NOMO-1 treated with DMSO at 0.1 percent for 48 hours (cell line): ENCODE data around the gene UBE2Z.
"Not testable (repeated sequence)": the region's sequence is repeated elsewhere in the genome, so short reads cannot be mapped to it uniquely, and the experiment has no call there.

Experiments
- DNase-seq: peaks from one replicate; lab custom pipeline; 2025; ENCODE audit not compliant: unreplicated experiment; lab: John Stamatoyannopoulos, UW

UBE2Z gene

DNA sequence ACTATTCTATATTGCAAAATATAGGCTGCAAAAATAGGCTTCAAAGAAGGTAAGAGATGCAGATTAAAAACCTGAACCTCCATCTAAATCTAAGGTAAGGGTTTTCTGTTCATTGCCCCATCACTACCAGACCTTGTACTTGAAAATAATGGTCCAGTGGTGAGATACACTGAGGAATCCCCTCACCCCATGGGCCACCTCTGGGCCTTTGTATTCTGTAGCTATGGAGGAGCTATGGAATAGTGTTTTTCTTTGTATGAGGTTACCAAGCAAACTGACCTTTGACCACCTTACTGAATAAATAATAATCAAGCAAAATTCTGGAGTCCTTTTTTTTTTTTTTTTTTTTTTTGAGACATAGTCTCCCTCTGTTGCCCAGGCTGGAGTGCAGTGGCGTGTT, 4.8 kb upstream of the UBE2Z start:
- DNase-seq: no peak

DNA sequence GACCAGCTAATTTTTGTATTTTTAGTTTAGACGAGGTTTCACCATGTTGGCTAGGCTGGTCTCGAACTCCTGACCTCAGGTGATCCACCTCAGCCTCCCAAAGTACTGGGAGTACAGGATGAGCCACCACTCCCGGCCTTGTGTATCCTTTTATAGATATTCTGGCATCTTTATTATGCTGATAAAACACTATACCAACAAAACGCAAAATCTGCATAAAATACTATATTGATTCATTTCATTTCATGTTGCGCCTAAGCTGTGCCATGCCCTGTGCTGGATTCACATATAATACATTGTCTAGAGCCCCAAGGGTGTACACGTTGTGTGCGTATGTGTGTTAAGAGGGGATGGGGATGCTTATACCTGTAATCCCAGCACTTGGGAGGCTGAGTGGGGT, 3.8 kb upstream of the UBE2Z start:
- no peak for DNase-seq

DNA sequence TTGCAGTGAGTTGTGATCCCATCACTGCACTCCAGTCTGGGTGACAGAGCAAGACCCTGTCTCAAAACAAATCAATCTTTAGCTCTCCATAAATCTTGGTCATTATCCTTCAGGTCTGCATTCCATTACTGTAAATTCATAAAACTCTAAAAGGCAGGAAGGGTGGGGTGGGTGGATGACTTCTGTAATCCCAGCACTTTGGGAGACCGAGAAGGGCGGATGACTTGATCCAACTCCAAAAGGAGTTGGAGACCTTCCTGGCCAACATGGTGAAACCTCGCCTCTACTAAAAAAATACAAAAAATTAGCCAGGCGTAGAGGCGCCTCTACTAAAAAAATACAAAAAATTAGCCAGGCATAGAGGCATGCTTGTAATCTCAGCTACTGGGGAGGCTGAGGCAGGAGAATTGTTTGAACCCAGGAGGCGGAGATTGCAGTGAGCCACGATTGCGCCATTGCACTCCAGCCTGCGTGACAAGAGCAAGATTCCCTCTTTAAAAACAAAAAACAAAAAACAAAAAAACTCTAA, 2.2 kb upstream of the UBE2Z start:
- DNase-seq: no peak

DNA sequence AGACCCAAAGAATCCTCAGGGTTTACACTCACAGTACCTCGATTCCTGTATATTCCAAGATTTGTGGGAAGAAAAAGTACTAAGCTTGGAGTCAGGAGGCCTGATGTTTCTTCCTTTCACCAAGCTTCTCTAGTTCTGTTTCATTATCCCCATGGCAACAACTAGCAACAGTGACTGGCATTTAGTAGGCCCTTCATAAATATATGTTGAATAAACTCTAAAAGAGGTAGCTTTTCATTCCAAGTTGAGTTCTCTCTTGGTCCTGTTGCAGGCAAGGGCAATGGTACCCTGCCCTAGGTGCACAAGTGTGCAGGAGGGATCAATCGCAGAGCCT, 527 bp upstream of the UBE2Z start:
- DNase-seq: peak; percentile 64

DNA sequence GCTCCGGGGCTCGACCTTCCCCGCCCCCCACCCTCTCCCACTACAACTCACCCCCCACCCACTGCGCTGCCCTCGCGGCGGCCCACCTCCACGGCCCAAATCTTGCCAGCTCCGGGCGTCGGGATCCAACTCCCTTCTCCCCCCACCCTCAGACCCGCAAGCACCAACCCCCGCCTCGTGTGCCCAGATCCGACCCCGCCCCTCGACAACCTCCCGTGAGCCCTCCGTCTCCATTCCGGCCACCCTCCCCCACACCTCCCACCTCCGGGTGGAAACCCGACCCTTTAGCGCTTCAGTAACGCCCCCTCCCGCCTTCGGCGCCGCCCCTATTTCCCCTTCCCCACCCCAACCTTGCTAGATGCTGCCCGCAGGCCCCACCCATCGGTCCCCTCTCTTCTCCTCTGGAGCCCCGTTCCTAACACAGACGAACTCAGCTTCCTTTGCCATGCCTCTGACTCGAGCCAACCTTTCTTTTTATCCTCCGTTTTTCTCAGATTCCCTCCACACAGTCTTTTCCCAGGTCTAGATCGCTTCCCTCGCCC, 717 bp downstream of the UBE2Z start:
- peak; percentile 58 for DNase-seq

DNA sequence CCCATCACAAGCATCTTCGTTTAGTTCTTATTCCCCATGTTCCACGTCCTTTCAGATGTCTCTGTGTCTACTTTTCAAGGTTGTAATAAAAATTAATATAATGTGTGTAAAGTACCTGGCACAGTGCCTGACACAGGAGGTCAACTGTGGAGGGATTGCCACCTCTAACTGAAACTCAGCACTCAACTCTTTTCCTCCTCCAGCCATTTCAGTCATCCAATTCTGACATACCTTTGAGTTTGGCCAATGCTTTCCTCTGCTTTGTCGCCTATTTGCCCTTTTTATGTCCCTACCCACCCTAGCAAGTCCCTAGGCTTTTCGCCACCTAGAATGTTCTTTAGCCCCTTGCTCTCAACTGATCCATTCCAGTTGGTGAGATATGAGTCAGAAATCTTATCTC, 1.6 kb downstream of the UBE2Z start:
- no peak for DNase-seq

DNA sequence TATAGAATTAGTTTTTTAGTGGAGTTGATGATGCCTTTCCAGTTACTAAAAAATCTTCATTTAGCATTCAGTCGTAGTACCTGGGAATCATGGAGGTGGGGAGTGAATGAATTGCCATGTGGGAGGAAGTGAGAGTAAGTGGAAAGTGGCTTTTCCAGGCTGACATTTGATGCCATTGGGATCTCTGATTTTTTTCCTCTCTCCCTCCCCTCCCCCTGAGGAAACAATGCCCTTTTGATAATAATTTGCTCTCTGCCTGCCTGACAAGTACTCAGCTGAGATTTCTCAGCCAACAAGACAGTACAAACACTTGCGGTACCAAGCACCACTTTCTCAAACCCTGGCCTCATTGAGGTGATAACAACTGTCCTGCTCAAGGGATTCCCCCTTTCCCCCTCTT, 2.2 kb downstream of the UBE2Z start:
- DNase-seq: no peak

DNA sequence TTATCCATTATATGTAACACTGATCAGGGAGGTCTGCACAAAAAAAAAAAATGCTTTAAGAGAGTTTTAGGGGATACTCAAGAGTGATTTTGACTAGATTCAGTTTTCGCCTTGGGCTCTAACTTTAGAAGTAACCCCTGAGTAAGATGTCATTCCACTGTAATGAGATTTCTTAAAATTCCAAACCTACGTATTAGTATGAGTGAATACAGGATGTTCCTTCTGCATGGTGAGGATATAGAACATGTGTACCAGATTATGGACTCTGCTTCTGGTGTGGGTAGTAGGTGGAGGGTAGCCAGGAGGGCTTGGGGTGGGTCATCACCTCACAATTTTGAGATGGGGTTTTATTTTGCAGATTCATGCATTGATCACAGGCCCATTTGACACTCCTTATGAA, 4.3 kb downstream of the UBE2Z start:
- no peak for DNase-seq

DNA sequence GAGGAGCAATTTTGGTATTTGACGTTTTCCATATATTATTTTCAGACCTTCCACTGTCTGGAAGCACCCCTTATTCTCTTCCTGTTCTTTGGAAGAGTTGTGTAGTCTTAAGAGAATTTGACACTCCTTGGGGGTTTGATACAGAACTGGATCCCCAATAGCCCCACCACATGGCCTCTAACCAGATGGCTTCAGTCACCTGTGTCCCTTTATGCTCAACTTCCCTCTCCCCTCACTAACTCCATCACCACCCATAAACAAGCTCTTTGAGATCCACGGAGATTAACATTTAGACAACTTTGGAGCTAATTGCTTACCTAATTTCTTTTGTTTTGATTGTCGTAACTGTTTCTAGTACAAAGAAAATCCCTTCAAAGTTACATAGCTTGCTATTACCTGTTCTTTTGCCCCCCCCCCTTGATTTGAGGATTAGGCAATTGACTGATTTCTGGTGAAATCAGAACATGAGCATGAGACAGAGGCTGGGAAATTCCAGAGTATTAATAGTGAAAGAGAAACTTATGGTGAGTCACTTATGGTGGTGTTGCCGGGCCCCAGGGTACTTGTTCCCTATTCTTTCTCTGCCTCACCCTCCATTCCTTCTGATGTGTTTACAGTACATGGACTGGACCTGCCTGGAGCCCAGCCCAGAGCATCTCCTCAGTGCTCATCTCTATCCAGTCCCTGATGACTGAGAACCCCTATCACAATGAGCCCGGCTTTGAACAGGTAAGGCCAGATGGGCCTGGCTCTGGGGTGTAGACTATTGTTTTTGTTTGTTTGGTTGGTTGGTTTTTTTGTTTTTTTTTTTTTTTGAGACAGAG, 7.5 kb downstream of the UBE2Z start:
- DNase-seq: peak; percentile 43

DNA sequence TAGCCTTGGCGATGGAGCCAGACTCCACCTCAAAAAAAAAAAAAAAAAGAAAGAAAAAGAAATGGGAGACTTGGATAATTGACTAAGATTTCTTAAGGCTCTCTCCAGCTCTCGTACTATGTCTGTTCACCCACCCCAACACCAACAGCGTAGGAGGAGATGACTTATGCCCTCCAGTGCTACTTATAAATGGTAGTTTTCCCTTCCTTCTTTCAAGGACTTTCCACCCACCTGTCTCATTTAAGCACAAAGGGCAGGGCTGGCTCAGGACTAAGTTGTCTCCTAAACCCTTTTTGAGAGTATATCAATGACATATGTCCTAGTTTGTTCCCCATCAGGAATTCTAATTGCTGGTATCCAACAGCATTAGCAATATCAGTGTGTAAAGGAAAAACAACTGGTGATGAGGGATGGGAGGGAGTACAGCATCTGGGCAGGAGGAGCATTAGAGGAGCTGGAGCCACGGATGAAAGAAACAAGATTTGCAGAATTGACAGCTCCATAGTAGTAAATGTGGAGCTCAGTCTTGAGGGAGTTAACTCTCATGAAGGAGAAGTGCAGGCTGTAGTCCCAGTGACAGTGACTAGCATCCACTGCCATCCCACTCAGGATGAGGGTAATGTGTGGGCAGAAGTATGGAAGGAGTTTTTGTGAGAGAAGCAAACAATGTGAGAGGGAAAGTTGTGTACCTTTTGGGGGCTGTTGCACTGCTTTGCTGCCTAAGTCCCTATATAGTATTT, 17.2 kb downstream of the UBE2Z start:
- DNase-seq: no peak

DNA sequence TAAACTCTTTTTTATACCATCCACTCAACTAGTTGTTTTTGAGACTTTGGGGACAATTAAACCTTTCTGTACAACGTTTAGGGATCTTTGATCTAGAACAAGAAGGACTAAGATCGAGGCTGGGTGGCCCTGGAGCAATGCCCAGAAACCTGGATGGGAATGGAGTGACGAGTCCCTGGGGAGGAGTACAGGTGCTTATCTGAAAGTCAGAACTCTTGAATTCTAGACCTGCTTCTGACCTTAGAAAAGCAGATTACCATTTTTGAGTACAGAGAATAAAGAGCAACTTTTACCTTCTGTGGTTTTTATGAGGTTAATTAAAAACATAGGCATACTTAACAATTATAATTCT, 17.8 kb downstream of the UBE2Z start:
- DNase-seq: no peak

DNA sequence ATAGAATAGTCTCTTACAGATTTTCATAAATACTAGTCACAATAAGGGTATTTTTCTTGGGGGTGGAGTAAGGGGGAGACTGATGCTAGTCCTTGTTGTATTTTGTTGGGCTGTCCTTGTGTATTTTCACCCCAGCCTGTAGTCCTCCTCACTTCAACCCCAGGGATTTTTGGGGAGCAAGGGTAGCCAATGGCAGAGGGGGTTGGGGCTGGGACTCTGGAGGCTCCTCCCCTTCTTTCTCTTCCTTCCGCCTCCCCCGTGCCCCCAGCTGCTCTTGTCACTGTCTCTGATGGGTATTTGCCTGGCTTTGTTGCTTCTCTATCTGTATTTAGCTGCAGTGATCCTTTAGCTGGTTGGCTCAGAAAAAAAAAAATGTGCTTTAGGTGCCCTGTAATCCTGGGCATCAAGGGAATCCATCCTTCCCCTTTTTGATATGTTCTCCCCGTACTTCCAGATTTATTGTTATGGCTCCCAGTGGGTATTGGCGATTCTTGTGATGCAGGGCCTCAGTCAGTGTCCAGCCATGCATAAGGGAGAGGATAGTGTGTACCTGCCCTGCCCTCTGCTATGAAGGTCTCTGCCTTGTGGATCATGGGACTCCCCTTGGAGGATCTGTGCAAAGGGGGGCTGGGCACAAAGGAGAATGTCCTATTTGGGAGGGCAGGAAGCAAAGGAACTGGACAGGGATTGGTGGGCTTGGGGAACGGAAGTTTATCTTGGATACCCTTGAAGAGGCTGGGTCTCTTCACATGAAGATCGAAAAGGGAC, 20.0 kb downstream of the UBE2Z start:
- DNase-seq: no peak

DNA sequence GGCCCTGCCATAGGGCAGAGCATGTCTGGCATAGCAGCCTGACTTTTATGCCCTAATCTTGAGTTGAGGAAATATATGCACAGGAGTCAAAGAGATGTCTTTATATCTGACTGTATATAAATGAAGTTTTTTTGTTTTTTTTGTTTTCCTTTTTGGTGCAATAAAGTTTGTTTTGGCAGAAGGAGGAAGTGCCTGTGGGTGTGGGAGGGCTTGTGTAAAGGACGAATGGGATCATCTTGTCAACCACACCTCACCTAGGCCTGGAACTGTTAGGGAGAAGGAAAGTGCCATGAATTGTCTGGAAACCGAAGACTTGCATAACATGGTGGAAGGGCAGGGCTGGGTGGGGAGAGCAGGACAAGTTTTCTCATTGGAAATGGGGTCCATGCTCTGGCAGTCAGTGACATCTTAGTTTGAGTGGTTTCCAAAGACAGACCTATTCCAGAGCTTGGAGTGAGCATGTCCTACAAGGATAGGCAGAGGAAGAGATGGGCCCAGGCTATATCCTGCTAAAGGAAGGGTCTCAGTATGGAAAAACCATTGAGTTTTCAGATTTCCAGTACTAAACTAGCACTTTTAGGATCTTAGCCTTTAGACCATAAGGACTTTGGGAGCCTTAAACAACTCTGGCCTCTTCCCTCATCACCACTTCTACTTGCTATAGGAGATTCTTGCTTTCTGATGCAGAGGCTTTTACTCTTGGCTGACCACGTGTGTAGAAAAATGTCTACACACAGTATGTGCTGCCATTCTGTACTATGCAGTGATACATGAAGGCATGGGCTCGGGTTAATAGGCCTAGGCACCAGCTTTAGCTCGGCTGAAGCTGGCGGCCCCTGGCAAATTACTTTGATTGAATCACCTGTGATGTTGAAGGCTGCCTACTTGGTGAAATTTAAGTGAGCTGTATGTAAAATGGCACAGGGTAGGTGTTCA, 20.9 kb downstream of the UBE2Z start:
- no peak for DNase-seq

DNA sequence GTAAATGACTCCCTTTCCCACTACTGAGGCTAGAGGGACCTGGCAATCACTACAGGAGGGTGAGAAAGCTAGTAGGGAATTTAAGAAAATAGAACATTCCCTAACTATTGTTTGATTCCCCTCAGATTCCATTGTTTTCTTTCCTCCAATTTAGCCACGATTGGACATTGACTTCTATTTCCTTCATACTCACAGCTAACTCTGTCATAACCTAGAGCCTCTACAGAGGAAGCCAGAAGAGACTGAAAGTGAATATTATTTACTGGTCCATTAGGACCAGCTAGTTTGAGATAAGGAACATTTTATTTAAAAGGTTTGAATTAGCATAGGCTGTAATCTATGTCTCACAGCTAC, 21.6 kb downstream of the UBE2Z start:
- no peak for DNase-seq

DNA sequence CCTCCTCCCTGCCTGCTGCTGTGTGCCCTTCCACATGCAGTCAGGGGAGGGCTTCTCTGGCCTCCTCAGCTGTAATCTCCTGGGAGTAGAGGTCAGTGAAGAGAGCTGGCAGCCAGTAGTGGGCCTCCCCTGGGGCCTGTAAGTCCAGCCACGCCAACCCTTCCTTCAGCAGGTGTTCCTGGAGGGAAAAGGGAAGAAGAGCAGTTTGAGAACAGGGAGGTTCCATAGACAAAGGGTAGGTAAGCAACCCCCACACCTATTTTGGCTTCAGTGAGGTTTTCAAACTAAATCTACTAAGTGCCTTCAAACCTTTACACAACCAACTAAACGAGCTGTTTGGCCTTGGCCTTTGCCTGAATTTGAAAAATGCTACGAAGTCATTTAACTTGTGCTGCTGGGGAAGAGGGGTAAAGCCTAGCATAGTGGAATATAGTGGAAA, 22.2 kb downstream of the UBE2Z start:
- DNase-seq: no peak

DNA sequence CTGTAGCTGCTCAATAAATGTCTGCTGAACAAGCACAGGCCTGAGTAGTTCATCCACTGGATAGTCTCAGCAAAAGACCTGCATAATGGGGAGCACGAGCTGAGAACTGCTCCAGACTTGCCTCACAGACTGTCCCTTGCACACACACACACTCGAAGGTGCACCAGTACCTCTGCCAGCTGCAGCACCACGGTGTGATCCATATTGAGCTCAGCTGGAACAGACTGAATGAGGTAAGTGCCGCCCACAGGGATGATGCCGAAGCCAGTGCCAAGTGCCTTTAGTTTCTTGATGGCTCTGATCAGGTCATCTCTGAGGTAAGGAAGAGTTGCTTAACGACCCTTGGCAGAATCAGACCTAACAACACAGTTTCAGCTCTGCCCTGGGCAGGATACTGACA, 24.8 kb downstream of the UBE2Z start:
- DNase-seq: no peak

DNA sequence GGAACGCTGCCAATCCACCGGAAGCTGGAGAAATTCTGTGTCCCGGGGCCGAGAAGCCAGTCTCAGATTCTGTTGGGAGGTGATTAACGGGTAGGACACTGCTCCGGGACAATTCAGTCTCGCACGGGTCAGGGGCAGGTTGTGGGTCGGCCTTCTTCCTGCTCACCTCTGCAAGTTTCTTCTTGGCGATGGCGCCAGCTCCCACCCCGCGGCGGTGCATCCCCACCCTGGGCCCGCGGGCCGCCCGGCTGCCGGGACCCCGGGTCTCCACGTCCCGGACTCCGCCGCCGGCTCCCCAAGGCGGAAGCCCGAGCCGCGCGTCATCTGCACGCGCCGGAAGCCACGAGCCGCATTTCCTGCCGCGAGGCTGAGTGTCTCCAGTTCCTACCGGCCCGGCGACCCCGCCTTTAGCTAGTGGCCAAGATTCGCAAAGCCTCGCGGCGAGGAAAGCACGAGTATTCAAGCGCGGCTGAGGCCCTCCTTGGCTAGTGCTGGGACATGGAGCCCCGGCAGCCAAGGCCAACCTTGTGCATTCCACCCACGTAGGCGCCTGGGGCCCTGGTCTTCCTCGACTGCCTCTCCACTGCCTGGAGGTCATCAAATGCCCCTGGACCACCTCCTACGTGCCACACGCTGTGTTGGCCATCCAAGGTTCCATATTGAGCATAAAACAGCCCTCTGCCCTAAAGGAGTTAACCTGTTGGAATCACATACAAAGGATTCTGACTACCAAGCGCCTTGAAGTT, 36.5 kb downstream of the UBE2Z start, which contains the start of gene SNF8:
SNF8 (minus strand) TSS at position 328 of the 746 bp plus-strand sequence; CDS start at position 220, 108 bp downstream.
- DNase-seq: peak; percentile 83

DNA sequence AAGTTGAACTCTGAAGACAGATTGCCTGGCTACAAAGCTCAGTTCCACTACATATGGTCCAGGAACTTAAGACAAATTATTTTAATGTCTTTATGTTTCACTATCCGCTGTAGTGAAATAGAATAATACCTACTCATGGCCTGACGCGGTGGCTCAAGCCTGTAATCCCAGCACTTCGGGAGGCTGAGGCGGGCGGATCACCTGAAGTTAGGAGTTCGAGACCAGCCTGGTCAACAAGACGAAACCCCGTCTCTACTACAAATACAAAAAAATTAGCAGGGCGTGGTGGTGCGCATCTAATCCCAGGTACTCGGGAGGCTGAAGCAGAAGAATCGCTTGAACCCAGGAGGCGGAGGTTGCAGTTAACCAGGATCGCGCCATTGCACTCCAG, 37.0 kb downstream of the UBE2Z start:
- not testable (repeated sequence) for DNase-seq

DNA sequence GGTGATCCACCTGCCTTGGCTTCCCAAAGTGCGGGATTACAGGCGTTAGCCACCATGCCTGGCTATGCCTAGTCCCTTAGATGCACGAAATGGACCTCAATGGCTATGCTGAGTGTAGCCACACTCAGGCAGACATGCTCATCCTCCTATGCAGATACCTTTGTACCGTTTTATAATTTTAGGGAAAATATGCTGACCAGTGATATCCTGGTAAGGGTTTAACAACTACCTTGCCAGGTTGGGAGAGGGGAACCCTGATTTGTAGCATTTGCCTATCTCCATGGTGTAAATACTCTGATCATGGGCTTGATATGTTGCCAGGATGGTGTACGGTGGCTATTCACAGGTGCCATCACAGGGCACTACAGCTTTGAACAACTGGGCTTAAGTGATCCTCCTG, 43.4 kb downstream of the UBE2Z start:
- no peak for DNase-seq

DNA sequence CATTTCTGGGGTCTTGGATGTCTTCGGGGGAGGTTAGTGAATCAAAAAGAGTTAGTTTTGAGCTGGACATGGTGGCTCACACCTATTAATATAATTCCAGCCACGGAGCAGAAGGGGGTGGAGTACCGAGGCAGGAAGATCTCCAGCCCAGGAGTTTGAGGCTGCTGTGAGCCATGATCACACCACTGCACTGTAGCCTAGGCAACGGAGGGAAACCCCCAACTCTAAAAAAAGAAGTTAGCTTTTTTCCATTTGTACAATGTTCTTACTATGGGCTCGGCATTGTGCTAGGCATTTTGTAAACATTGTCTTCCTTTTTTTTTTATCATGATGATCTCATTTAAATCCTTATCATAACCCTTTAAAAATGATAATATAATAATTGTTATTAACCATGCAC, 44.7 kb downstream of the UBE2Z start:
- no peak for DNase-seq
